ENCODE data around the gene MFSD2B. TPM values are rescaled to one million over a fixed set of nuclear protein-coding genes. Genes with fewer than 3 reads are reported as not detected.

Gene MFSD2B
- total RNA-seq, 4 donors from 2014 or later: not detected

DNA sequence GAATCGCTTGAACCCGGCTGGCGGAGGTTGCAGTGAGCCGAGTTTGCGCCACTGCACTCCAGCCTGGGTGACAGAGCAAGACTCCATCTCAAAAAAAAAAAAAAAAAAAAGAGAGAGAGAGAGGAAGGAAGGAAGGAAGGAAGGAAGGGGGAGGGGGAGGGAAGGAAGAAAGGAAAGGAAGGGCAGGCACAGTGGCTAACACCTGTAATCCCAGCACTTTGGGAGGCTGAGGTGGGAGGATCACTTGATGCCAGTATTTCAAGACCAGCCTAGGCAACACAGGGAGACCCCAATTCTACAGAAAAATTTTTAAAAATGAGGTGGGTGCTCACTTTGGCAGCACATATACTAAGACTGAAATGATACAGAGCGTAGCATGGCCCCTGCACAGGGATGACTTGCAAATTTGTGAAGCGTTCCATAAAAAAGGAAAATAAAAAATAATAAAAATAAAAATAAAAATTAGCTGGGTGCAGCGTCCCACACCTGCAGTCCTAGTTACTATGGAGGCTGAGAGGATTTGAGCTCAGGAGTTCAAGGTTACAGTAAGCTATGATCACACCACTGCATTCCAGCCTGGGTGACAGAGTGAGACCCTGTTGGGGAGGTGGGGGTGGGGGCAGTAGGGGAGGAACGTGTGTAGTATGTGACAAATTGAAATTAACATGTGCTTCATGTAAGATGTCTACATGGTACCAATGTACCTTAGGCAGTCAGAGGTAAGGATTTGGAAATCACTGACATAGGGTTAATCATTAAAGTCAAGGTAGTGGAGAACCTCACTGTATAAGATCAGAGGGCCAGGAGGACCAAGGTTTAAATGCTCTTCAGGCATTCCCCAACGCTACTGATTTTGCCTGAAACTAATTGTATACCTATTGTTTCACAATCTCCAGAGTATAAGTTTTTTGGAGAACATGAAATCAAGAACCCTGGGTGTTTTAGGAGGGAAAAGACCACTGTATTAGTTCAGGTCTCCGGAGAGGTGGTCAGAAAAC is 35.9 kb downstream of the MFSD2B start:
- H3K4me3 ChIP-seq (replicated peaks in 1 of 3): peak overlapping the region in 1 of 3 donors; percentile 52
- DNase-seq: no peak
- no peaks in the 10 kb centered on the region for H3K9me3 ChIP-seq
- WGBS, 2 donors: 85 to 87% methylated on average over 11 of the region's 11 CpGs
- intact Hi-C loops (cut with DNase I): no loop called here
- H3K36me3 ChIP-seq: no peaks in the 10 kb centered on the region
- no peaks in the 10 kb centered on the region for H3K27me3 ChIP-seq
- TF ChIP-seq POLR2A (IDR thresholded peaks at IDR 0.05): no peak
- TF ChIP-seq, protein P1, sequence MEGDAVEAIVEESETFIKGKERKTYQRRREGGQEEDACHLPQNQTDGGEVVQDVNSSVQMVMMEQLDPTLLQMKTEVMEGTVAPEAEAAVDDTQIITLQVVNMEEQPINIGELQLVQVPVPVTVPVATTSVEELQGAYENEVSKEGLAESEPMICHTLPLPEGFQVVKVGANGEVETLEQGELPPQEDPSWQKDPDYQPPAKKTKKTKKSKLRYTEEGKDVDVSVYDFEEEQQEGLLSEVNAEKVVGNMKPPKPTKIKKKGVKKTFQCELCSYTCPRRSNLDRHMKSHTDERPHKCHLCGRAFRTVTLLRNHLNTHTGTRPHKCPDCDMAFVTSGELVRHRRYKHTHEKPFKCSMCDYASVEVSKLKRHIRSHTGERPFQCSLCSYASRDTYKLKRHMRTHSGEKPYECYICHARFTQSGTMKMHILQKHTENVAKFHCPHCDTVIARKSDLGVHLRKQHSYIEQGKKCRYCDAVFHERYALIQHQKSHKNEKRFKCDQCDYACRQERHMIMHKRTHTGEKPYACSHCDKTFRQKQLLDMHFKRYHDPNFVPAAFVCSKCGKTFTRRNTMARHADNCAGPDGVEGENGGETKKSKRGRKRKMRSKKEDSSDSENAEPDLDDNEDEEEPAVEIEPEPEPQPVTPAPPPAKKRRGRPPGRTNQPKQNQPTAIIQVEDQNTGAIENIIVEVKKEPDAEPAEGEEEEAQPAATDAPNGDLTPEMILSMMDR (IDR thresholded peaks at IDR 0.05): no peak
- H3K4me1 ChIP-seq: peaks cover 8 to 18% of the 10 kb centered on the region in 2 donors
- H3K27ac ChIP-seq: no peak overlapping the region

DNA sequence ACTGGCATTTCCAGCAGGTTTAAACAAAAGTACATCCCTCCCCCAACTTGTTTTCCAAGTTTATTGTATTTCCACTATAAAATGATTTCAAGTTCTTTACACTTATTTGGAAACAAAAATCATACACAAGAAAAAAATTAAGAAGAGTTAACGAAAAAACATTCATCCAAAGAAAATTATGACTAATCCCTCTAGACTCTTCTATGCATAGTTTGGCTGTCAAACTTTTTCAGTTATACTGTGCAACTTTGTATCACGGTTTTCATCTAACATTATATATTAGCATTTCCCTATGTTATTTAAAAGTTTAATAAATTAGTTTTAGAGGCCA is 36.7 kb downstream of the MFSD2B start:
- Histone ChIP-seq H3K27me3 (no peaks in the 10 kb centered on the region), H3K4me1 (peaks cover 8 to 18% of the 10 kb centered on the region in 2 donors), H3K4me3 (replicated peaks in 1 of 3) (peak overlapping the region in 2 of 3 donors; percentile 19 to 52), H3K9me3 (no peaks in the 10 kb centered on the region), H3K27ac (no peak overlapping the region), H3K36me3 (no peaks in the 10 kb centered on the region)
- WGBS, 2 donors: 5 to 9% methylated on average over 2 of the region's 2 CpGs
- DNase-seq: no peak
- TF ChIP-seq, protein P1 (IDR thresholded peaks at IDR 0.05): no peak
- no peak for TF ChIP-seq POLR2A (IDR thresholded peaks at IDR 0.05)
- intact Hi-C loops (cut with DNase I): no loop called here

DNA sequence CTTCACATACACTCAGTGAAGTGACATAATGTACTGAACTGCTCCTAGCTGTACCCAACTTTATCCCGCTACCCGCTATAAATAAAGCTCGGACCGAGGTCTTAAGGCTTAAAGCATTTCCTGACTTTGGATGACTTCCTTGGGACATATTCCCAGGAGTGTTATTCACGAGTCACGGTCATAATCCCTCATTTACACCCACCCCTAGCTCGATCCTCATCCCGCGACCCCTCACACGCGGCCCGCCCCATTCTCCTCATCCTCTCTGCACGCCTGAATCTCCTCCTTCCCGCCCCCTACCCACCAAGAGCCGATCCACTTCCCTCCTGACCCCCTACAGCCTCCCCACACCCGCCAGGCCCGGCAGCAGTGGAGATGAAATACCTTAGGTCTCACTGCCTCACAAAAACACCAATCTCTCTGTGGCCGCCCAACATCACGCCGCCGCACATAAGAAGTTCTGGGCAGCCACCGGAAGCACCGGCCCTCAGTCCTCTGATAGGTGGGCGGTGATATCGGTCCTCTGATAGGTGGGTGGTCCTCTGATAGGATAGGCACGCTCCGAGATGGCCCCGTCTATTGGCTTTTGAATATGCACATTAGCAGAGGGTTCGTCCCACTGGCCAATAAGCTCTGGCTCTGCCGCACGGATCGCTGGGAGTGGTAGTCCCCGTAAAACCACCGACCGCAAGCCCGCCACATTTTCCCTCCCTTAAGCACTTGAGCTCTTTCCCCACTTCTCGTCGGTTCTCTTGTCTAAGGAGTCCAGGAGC is 37.2 kb downstream of the MFSD2B start, which contains the start of gene WDCP:
TSS of gene WDCP (minus strand) at position 462 of the 773 bp plus-strand sequence. CDS start 7,897 bp downstream, outside the sequence.
- no peaks in the 10 kb centered on the region for H3K27me3 ChIP-seq
- WGBS, 2 donors: 0 to 1% methylated on average over 35 to 37 of the region's 38 CpGs
- peak; percentile 96 to 97 for DNase-seq
- intact Hi-C loops (cut with DNase I): no loop called here
- peak within 1 kb of the TSS in 1 of 3 donors; percentile 42 for H3K27ac ChIP-seq
- H3K4me1 ChIP-seq: peaks cover 8 to 18% of the 10 kb centered on the region in 2 donors
- no peaks in the 10 kb centered on the region for H3K9me3 ChIP-seq
- TF ChIP-seq, protein P1 (IDR thresholded peaks at IDR 0.05): no peak
- TF ChIP-seq POLR2A (IDR thresholded peaks at IDR 0.05): peak in 1 of 2 donors; percentile 83
- peak within 1 kb of the TSS; percentile 19 to 52 (median 33) for H3K4me3 ChIP-seq (replicated peaks in 1 of 3)
- no peaks in the 10 kb centered on the region for H3K36me3 ChIP-seq

DNA sequence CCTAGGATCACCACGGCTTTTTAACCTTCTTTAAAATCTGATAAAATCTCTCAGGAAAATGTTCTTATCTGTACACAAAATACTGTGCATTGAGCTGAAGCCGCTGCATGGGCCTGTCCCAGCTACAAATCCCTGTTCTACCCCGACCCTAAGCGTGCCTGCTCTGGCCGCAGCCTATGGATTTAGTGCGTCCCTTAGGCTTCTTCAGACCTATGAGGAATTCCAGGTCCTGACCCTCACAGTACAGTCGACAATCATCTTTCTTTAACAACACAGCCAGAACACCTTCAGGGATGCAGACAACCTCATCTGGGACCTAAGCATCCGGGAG is 37.8 kb downstream of the MFSD2B start:
- no peaks in the 10 kb centered on the region for H3K36me3 ChIP-seq
- intact Hi-C loops (cut with DNase I): no loop called here
- H3K27ac ChIP-seq: no peak overlapping the region
- H3K27me3 ChIP-seq: no peaks in the 10 kb centered on the region
- 49 to 56% methylated on average over 8 of the region's 8 CpGs for WGBS, 2 donors
- peaks cover 8 to 18% of the 10 kb centered on the region in 2 donors for H3K4me1 ChIP-seq
- no peak for TF ChIP-seq POLR2A (IDR thresholded peaks at IDR 0.05)
- TF ChIP-seq, protein P1 (IDR thresholded peaks at IDR 0.05): no peak
- H3K4me3 ChIP-seq (replicated peaks in 1 of 3): peak overlapping the region in 1 of 3 donors; percentile 4
- DNase-seq: no peak
- no peaks in the 10 kb centered on the region for H3K9me3 ChIP-seq
